GM12865 (cell line): ENCODE measurements around the gene RBM26.

ENCODE experiments used
- DNase-seq: peaks from one replicate; pipeline ENCODE4 v3.0.0; 2010; ENCODE audit warnings: low read depth
- H3K4me3 ChIP-seq: 2 replicates; pipeline ENCODE4 v1.5.1; 2011; ENCODE audit warnings: mild to moderate bottlenecking, low read depth, low read length, control low read depth
- CTCF ChIP-seq: IDR thresholded peaks from 2 replicates; pipeline ENCODE4 v1.5.1; 2011; ENCODE audit warnings: low read length, control low read depth, low read depth, inconsistent platforms; ENCODE audit not compliant: insufficient read depth; ENCODE audit errors: missing control alignments

RBM26 gene

DNA sequence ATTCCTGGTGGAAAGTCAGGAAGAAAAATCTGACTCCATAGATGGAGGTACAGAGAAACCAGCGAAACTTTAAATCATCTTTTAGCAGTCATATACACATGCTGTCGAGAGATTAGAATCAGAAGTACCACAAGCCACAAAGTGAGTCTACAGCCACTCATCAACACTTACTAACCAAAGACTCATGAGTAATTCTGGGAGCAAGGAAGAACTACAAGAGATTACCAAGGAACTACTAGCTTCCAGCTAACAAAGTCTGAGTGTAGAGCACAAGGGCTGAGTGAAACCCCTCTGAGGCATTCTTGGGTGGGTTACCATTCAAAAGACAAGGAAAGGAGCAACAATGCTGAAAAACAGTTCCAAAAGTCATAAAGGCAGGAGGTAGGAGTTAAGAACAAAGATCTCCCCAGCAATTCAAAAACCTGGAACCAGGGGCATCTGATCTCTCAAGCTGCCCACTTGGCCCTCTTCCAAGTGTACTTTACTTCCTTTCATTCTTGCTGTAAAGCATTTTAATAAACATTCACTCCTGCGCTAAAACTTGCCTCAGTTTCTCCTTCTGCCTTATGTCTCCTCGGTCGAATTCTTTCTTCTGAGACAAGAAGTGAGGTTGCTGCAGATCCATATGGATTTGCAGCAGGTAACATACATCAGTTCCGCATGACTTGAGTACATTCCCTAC is 13.0 kb downstream of the RBM26 start:
- H3K4me3 ChIP-seq, result no peak overlapping the region

GRCh38 chr13:79389026-79389425 is 17.0 kb downstream of the RBM26 start:
- no peak for TF ChIP-seq CTCF
- no peak for DNase-seq
- no peak overlapping the region for H3K4me3 ChIP-seq

More for the DNA sequence above, 13.0 kb downstream of the RBM26 start:
- TF ChIP-seq CTCF, result no peak
- DNase-seq, result peak; percentile 66

- TF ChIP-seq CTCF, result no peak
Measured at GRCh38 chr13:79387853-79388252, 18.2 kb downstream of the RBM26 start.

GRCh38 chr13:79386125-79386826 is 19.8 kb downstream of the RBM26 start:
- TF ChIP-seq CTCF, result no peak
- peak; percentile 22 for DNase-seq
- H3K4me3 ChIP-seq, result no peak overlapping the region

More at GRCh38 chr13:79387853-79388252, 18.2 kb downstream of the RBM26 start:
- DNase-seq, result no peak
- H3K4me3 ChIP-seq, result no peak overlapping the region

DNA sequence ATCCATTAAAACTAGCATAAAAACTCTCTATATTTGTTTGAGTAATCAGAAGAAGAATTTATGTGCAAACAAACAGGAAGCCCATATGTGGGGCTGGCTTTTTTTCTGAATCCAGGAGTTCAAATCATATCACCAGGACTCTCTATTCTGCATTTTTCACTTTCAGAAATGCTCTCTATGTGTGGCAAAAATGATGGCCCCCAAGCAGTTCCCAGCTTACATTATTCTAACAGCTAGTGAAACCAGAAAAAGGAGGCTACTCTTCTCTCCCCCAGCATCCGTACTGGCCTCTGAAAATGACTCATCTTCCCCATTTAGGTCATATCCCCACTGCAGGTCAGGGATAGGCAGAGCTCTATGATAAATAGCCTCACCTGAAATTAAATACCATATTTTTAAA is 20.4 kb downstream of the RBM26 start:
- no peak for TF ChIP-seq CTCF
- DNase-seq, result peak; percentile 92

DNA sequence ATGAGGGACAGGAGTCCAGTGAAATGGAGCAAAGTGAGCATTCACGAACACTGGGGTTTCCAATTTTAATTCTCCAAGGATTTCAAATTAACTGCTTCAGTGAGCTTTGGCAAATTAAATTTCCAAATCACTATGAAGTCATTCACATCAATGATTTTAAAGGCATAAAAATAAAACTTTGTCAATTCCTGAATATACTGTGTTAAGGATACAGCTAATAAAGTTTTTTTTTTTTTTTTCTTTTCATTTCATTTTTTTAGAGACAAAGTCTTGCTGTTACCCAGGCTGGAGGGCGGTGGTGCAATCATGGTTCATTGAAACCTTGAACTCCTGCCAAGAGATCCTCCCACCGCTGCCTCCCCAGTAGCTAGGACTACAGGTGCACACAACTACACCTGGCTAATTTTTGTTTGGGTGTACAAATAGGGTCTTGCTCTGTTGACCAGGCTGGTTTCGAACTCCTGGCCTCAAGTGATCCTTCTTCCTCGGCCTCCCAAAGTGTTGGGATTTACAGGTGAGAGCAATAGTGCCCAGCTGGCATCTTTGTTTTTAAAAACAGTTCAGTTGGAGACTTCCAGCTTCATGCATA is 21.9 kb downstream of the RBM26 start:
- DNase-seq, result no peak
- H3K4me3 ChIP-seq, result no peak overlapping the region
- TF ChIP-seq CTCF, result no peak

More for the DNA sequence above, 20.4 kb downstream of the RBM26 start:
- H3K4me3 ChIP-seq, result no peak overlapping the region
